H9 (cell line): ENCODE measurements around the gene SPX. TPM values are rescaled to one million over a fixed set of nuclear protein-coding genes. Genes with fewer than 3 reads are reported as not detected.

Experiments used
- DNase-seq: peaks from one replicate; pipeline ENCODE4 v3.0.0-alpha.2; 2017
- H2AFZ ChIP-seq: one replicate; pipeline ENCODE4 v1.6.1; 2013; ENCODE audit warnings: mild to moderate bottlenecking, low read length, control low read depth, moderate library complexity
- H2AK5ac ChIP-seq: 2 replicates; pipeline ENCODE4 v1.6.1; 2013; ENCODE audit warnings: low read length, control low read depth, mixed read lengths; ENCODE audit not compliant: insufficient read length
- H2BK120ac ChIP-seq: one replicate; pipeline ENCODE4 v1.6.1; 2013; ENCODE audit warnings: low read depth, mild to moderate bottlenecking, low read length, control low read depth, inconsistent platforms; ENCODE audit not compliant: poor library complexity, severe bottlenecking
- H2BK12ac ChIP-seq: 2 replicates; pipeline ENCODE4 v1.6.1; 2013; ENCODE audit warnings: low read length, control low read depth, mixed read lengths, low read depth; ENCODE audit not compliant: insufficient read length
- H2BK15ac ChIP-seq: 2 replicates; pipeline ENCODE4 v1.6.1; 2013; ENCODE audit warnings: low read depth, low read length, control low read depth
- H2BK20ac ChIP-seq: one replicate; pipeline ENCODE4 v1.6.1; 2013; ENCODE audit warnings: low read depth, mild to moderate bottlenecking, low read length, control low read depth, inconsistent platforms; ENCODE audit not compliant: poor library complexity, severe bottlenecking
- H2BK5ac ChIP-seq: 2 replicates; pipeline ENCODE4 v1.6.1; 2013; ENCODE audit warnings: low read length, control low read depth, mixed read lengths; ENCODE audit not compliant: insufficient read length
- H3K14ac ChIP-seq: 2 replicates; pipeline ENCODE4 v1.6.1; 2013; ENCODE audit warnings: low read length, control low read depth; ENCODE audit not compliant: insufficient read depth
- H3K18ac ChIP-seq: 2 replicates; pipeline ENCODE4 v1.6.1; 2013; ENCODE audit warnings: low read depth, mild to moderate bottlenecking, mixed read lengths, low read length, control low read depth; ENCODE audit not compliant: insufficient read length
- H3K23ac ChIP-seq: 2 replicates; pipeline ENCODE4 v1.6.1; 2013; ENCODE audit warnings: low read length, control low read depth, mixed read lengths, low read depth; ENCODE audit not compliant: insufficient read length
- H3K23me2 ChIP-seq: 2 replicates; pipeline ENCODE4 v1.6.1; 2013; ENCODE audit warnings: low read depth, mild to moderate bottlenecking, mixed read lengths, low read length, control low read depth; ENCODE audit not compliant: insufficient read length, poor library complexity, severe bottlenecking
- H3K27ac ChIP-seq: 2 replicates; pipeline ENCODE4 v1.5.1; 2013; ENCODE audit warnings: low read length, control low read depth, mixed read lengths, low read depth; ENCODE audit not compliant: insufficient read length
- H3K27me3 ChIP-seq: 2 replicates; pipeline ENCODE4 v1.6.1; 2013; ENCODE audit warnings: low read length, control low read depth, inconsistent platforms; ENCODE audit not compliant: insufficient read depth
- H3K4ac ChIP-seq: 2 replicates; pipeline ENCODE4 v1.6.1; 2013; ENCODE audit warnings: low read depth, mild to moderate bottlenecking, control low read depth, inconsistent platforms, low read length, moderate library complexity
- H3K4me1 ChIP-seq: 2 replicates; pipeline ENCODE4 v1.6.1; 2013; ENCODE audit warnings: low read length, control low read depth, inconsistent platforms; ENCODE audit not compliant: insufficient read depth
- H3K4me2 ChIP-seq: 2 replicates; pipeline ENCODE4 v1.6.1; 2013; ENCODE audit warnings: low read length, control low read depth, mixed read lengths; ENCODE audit not compliant: insufficient read length, insufficient read depth
- H3K56ac ChIP-seq: 2 replicates; pipeline ENCODE4 v1.6.1; 2013; ENCODE audit warnings: low read depth, mild to moderate bottlenecking, mixed read lengths, low read length, control low read depth; ENCODE audit not compliant: insufficient read length
- H3K79me1 ChIP-seq: 2 replicates; pipeline ENCODE4 v1.6.1; 2013; ENCODE audit warnings: low read depth, mild to moderate bottlenecking, moderate library complexity, low read length, control low read depth, inconsistent platforms; ENCODE audit not compliant: insufficient read depth, poor library complexity, severe bottlenecking
- H3K79me2 ChIP-seq: 2 replicates; pipeline ENCODE4 v1.6.1; 2013; ENCODE audit warnings: low read length, control low read depth, inconsistent platforms; ENCODE audit not compliant: insufficient read depth
- H3K9ac ChIP-seq: 2 replicates; pipeline ENCODE4 v1.6.1; 2013; ENCODE audit warnings: low read length, control low read depth, mixed read lengths; ENCODE audit not compliant: insufficient read length; ENCODE audit errors: extremely low read depth
- H3K9me3 ChIP-seq: one replicate; pipeline ENCODE4 v1.6.1; 2013; ENCODE audit warnings: low read depth, low read length, inconsistent platforms; ENCODE audit not compliant: control insufficient read depth
- H3T11ph ChIP-seq: one replicate; pipeline ENCODE4 v1.6.1; 2013; ENCODE audit warnings: mild to moderate bottlenecking, low read length, control low read depth, inconsistent platforms
- H4K20me1 ChIP-seq: one replicate; pipeline ENCODE4 v1.6.1; 2013; ENCODE audit not compliant: control insufficient read depth, insufficient read length, insufficient read depth
- H4K5ac ChIP-seq: 2 replicates; pipeline ENCODE4 v1.6.1; 2013; ENCODE audit warnings: low read depth, mild to moderate bottlenecking, mixed read lengths, low read length, control low read depth; ENCODE audit not compliant: insufficient read length
- H4K8ac ChIP-seq: replicated peaks from 2 replicates; pipeline ENCODE4 v1.6.1; 2013; ENCODE audit warnings: low read length, control low read depth, mixed read lengths, low read depth; ENCODE audit not compliant: insufficient read length
- H4K91ac ChIP-seq: 2 replicates; pipeline ENCODE4 v1.6.1; 2013; ENCODE audit warnings: low read depth, mild to moderate bottlenecking, moderate library complexity, mixed read lengths, low read length, control low read depth; ENCODE audit not compliant: insufficient read length
- H3K27ac Mint-ChIP-seq, 3 experiments: 2 replicates in 2 of 3; 3 replicates in 1 of 3; pipeline ENCODE4 v1.8.0; 2020 to 2021; ENCODE audit warnings: mixed read lengths in 3 of 3, mild to moderate bottlenecking in 1 of 3, moderate library complexity in 1 of 3
- H3K27me3 Mint-ChIP-seq: 2 replicates; pipeline ENCODE4 v1.8.0; 2021; ENCODE audit warnings: low read depth, mild to moderate bottlenecking, moderate library complexity, mixed read lengths
- H3K36me3 Mint-ChIP-seq, 3 experiments: 2 replicates in 2 of 3; 3 replicates in 1 of 3; pipeline ENCODE4 v1.8.0; 2020 to 2021; ENCODE audit warnings: low read depth in 3 of 3, mixed read lengths in 3 of 3; ENCODE audit not compliant: insufficient read depth in 1 of 3
- H3K4me1 Mint-ChIP-seq, 2 experiments: 2 replicates each; pipeline ENCODE4 v1.8.0; 2020; ENCODE audit warnings: mixed read lengths in 2 of 2
- H3K4me3 Mint-ChIP-seq, 2 experiments: 2 replicates in 1 of 2; 3 replicates in 1 of 2; pipeline ENCODE4 v1.8.0; 2020 to 2021; ENCODE audit warnings: mild to moderate bottlenecking in 2 of 2, mixed read lengths in 2 of 2, moderate library complexity in 1 of 2
- H3K9me3 Mint-ChIP-seq, 2 experiments: 2 replicates in 1 of 2; 3 replicates in 1 of 2; pipeline ENCODE4 v1.8.0; 2020; ENCODE audit warnings: mild to moderate bottlenecking in 2 of 2, mixed read lengths in 2 of 2, moderate library complexity in 1 of 2
- CTCF ChIP-seq: fragments of 200-600 bp; sonication (generic); conservative IDR thresholded peaks from 3 replicates; pipeline ENCODE4 v1.8.0; 2021; ENCODE audit warnings: antibody characterized with exemption, mild to moderate bottlenecking
- WGBS: extraction: QIAGEN DNeasy Blood & Tissue Kit; methylation state at CpG from one replicate; pipeline ENCODE4 v1.1.7; 2013; ENCODE audit warnings: missing lambda C conversion rate, low lambda C conversion rate, mixed read lengths; ENCODE audit not compliant: insufficient read length; ENCODE audit errors: extremely low coverage; 5-methylcytosine and 5-hydroxymethylcytosine counted together
- total RNA-seq: library from RNA; stranded (reverse); gene quantifications from 2 replicates; pipeline ENCODE4 v1.2.1, GENCODE V29; 2021

The SPX gene
- total RNA-seq, 1 experiment from 2014 or later, result 0.35 TPM

GRCh38 chr12:21501258-21502163 is 24.6 kb upstream of the SPX start, which contains the start of the genes GOLT1B and RECQL:
Gene GOLT1B (plus strand): TSS chr12:21501789. CDS start chr12:21501924, 135 bp downstream.
Gene RECQL (minus strand): TSS chr12:21501635. CDS start chr12:21499570, 2,065 bp downstream.
- Histone ChIP-seq H2BK120ac (no peak within 1 kb of the TSS), H2BK12ac (no peak within 1 kb of the TSS), H3K9ac (peak within 1 kb of the TSS; percentile 96), H3K27ac (peak within 1 kb of the TSS; percentile 6), H3K23me2 (peaks cover 10% of the 10 kb centered on the region), H2AK5ac (no peak within 1 kb of the TSS), H2AFZ (no peak within 1 kb of the TSS), H4K5ac (no peak within 1 kb of the TSS), H3K4ac (no peak within 1 kb of the TSS; the same call in 1 of the 2 replicates), H3K4me1 (no peaks in the 10 kb centered on the region), H2BK15ac (no peak within 1 kb of the TSS), H3K18ac (peak within 1 kb of the TSS; percentile 79), H3K9me3 (no peaks in the 10 kb centered on the region), H3K23ac (no peak within 1 kb of the TSS), H3K79me1 (peaks cover 3% of the 10 kb centered on the region), H4K8ac (no peak within 1 kb of the TSS), H2BK20ac (no peak within 1 kb of the TSS), H3K79me2 (peaks cover 13% of the 10 kb centered on the region; the same call in 1 of the 2 replicates), H4K20me1 (peaks cover 2% of the 10 kb centered on the region), H3T11ph (no peak within 1 kb of the TSS), H3K14ac (peak within 1 kb of the TSS; percentile 91), H3K4me2 (peak within 1 kb of the TSS; percentile 87), H2BK5ac (no peak within 1 kb of the TSS), H3K56ac (no peak within 1 kb of the TSS), H3K27me3 (no peaks in the 10 kb centered on the region), H4K91ac (no peak within 1 kb of the TSS)
- peaks cover 10 to 12% of the 10 kb centered on the region in 2 experiments for H3K4me1 Mint-ChIP-seq
- H3K36me3 Mint-ChIP-seq, result peaks cover 2 to 22% (median 20%) of the 10 kb centered on the region in 3 experiments; a peak in 5 of 7 replicates
- H3K27ac Mint-ChIP-seq, result peak within 1 kb of the TSS in 1 of 3 experiments; percentile 57; a peak in 5 of 7 replicates
- H3K27me3 Mint-ChIP-seq, result no peaks in the 10 kb centered on the region
- peak; percentile 98 for DNase-seq
- no CpG with 5 or more reads among the region's 61 CpGs for WGBS
- no peaks in the 10 kb centered on the region for H3K9me3 Mint-ChIP-seq
- no peak within 1 kb of the TSS for H3K4me3 Mint-ChIP-seq
- TF ChIP-seq CTCF, result no peak
